ENCODE measurements around the gene ZNF689. TPM values are rescaled to one million over a fixed set of nuclear protein-coding genes. Genes with fewer than 3 reads are reported as not detected.

Gene ZNF689
- total and polyA plus RNA-seq, 2 of the 13 experiments (the other 11 are each of a cell fraction or from before 2014, with no cell fraction given), result 9.7 to 19.5 TPM

- TF ChIP-seq KIAA2018 (CRISPR knock-in tag; IDR thresholded peaks at IDR 0.05; ENCODE audit: borderline replicate concordance), result no peak
- no peak for TF ChIP-seq ZNF337 (CRISPR knock-in tag; IDR thresholded peaks at IDR 0.05; ENCODE audit: borderline replicate concordance, low read depth)
- no peak for TF ChIP-seq ZNF432 (CRISPR knock-in tag; IDR thresholded peaks at IDR 0.05; ENCODE audit: borderline replicate concordance)
- TF ChIP-seq HNF4A (CRISPR knock-in tag; IDR thresholded peaks at IDR 0.05), result no peak
- no peak for TF ChIP-seq DDIT3 (CRISPR knock-in tag; IDR thresholded peaks at IDR 0.05)
- no peak for TF ChIP-seq ZNF20 (CRISPR knock-in tag; IDR thresholded peaks at IDR 0.05)
- TF ChIP-seq RNF2 (conservative IDR thresholded peaks at IDR 0.05; ENCODE audit: low read depth), result no peak
- TF ChIP-seq PBX2 (CRISPR knock-in tag; IDR thresholded peaks at IDR 0.05), result no peak
- TF ChIP-seq NFKB2 (CRISPR knock-in tag; IDR thresholded peaks at IDR 0.05; ENCODE audit: borderline replicate concordance), result no peak
- TF ChIP-seq ISX (CRISPR knock-in tag; conservative IDR thresholded peaks at IDR 0.05), result no peak
- no peak for TF ChIP-seq FOSL2 (CRISPR knock-in tag; IDR thresholded peaks at IDR 0.05)
- no peak for TF ChIP-seq TGIF2 (CRISPR knock-in tag; IDR thresholded peaks at IDR 0.05)
- no peak for TF ChIP-seq ARID5B (CRISPR knock-in tag; IDR thresholded peaks at IDR 0.05)
- no peak for TF ChIP-seq ZFP41 (CRISPR knock-in tag; IDR thresholded peaks at IDR 0.05; ENCODE audit: borderline replicate concordance)
- no peak; the same call in 1 of the 2 replicates for TF ChIP-seq BORCS8-MEF2B (CRISPR knock-in tag; IDR thresholded peaks at IDR 0.05)
- no peak for TF ChIP-seq RFXANK (CRISPR knock-in tag; IDR thresholded peaks at IDR 0.05)
Measured at GRCh38 chr16:30656974-30657865, 47.0 kb upstream of the ZNF689 start (continued).

All from HepG2 (cell line).